Measurements from ENCODE around the gene RNF223. TPM values are rescaled to one million over a fixed set of nuclear protein-coding genes. Genes with fewer than 3 reads are reported as not detected.

RNF223 gene
- total RNA-seq, 1 donor, result not detected

GRCh38 chr1:1046767-1047166 is 27.3 kb downstream of the RNF223 start:
- no peak overlapping the region for H3K4me3 ChIP-seq (ENCODE audit: low read depth, low read length)
- DNase-seq (ENCODE audit: low read depth), result no peak
- TF ChIP-seq CTCF (IDR thresholded peaks at IDR 0.05; ENCODE audit: insufficient read depth, low read depth, low read length), result no peak

GRCh38 chr1:1046243-1046642 is 27.9 kb downstream of the RNF223 start:
- no peak overlapping the region for H3K4me3 ChIP-seq (ENCODE audit: low read depth, low read length)
- TF ChIP-seq CTCF (IDR thresholded peaks at IDR 0.05; ENCODE audit: insufficient read depth, low read depth, low read length), result no peak
- no peak for DNase-seq (ENCODE audit: low read depth)

- DNase-seq (ENCODE audit: low read depth), result no peak
- no peak for TF ChIP-seq CTCF (IDR thresholded peaks at IDR 0.05; ENCODE audit: insufficient read depth, low read depth, low read length)
- H3K4me3 ChIP-seq (ENCODE audit: low read depth, low read length), result no peak overlapping the region
Measured at GRCh38 chr1:1045129-1045528, 29.0 kb downstream of the RNF223 start.

GRCh38 chr1:1044455-1045078 is 29.5 kb downstream of the RNF223 start:
- H3K4me3 ChIP-seq (ENCODE audit: low read depth, low read length), result no peak overlapping the region
- no peak for TF ChIP-seq CTCF (IDR thresholded peaks at IDR 0.05; ENCODE audit: insufficient read depth, low read depth, low read length)
- no peak for DNase-seq (ENCODE audit: low read depth)

GRCh38 chr1:1043921-1044320 is 30.2 kb downstream of the RNF223 start:
- no peak overlapping the region for H3K4me3 ChIP-seq (ENCODE audit: low read depth, low read length)
- DNase-seq (ENCODE audit: low read depth), result no peak
- TF ChIP-seq CTCF (IDR thresholded peaks at IDR 0.05; ENCODE audit: insufficient read depth, low read depth, low read length), result no peak

GRCh38 chr1:1043411-1043810 is 30.7 kb downstream of the RNF223 start:
- no peak overlapping the region for H3K4me3 ChIP-seq (ENCODE audit: low read depth, low read length)
- no peak for TF ChIP-seq CTCF (IDR thresholded peaks at IDR 0.05; ENCODE audit: insufficient read depth, low read depth, low read length)
- no peak for DNase-seq (ENCODE audit: low read depth)

- DNase-seq (ENCODE audit: low read depth), result no peak
- no peak overlapping the region for H3K4me3 ChIP-seq (ENCODE audit: low read depth, low read length)
- no peak for TF ChIP-seq CTCF (IDR thresholded peaks at IDR 0.05; ENCODE audit: insufficient read depth, low read depth, low read length)
Measured at GRCh38 chr1:1042835-1043234, 31.3 kb downstream of the RNF223 start.
